ENCODE measurements around the gene KCNK2. TPM values are rescaled to one million over a fixed set of nuclear protein-coding genes. Genes with fewer than 3 reads are reported as not detected.

The KCNK2 gene
- polyA plus RNA-seq, 1 donor (not counting 4 experiments of a cell fraction or from before 2014, with no cell fraction given) = 0.10 TPM

- Histone ChIP-seq H3K79me2 (ENCODE audit: control insufficient read depth, insufficient read depth, low read length) (no peaks in the 10 kb centered on the region), H3K9me1 (ENCODE audit: control insufficient read depth, extremely low read depth, insufficient read depth, low read length) (no peaks in the 10 kb centered on the region), H3K4me3 (ENCODE audit: control insufficient read depth in 2 of 3, extremely low read depth in 1 of 3, insufficient read depth in 2 of 3, low read depth in 1 of 3, low read length in 3 of 3) (no peak overlapping the region), H2AFZ (ENCODE audit: control insufficient read depth, low read length) (no peak overlapping the region), H3K4me2 (ENCODE audit: control insufficient read depth, extremely low read depth, insufficient read depth, low read depth, low read length) (no peak overlapping the region), H3K4me1 (ENCODE audit: control insufficient read depth, extremely low read depth, insufficient read depth, low read length) (no peaks in the 10 kb centered on the region), H3K9ac (ENCODE audit: control insufficient read depth, extremely low read depth, insufficient read depth, low read length) (no peak overlapping the region), H3K9me3 (ENCODE audit: control insufficient read depth, low read depth, low read length) (no peaks in the 10 kb centered on the region), H3K36me3 (ENCODE audit: control insufficient read depth in 2 of 2, extremely low read depth in 1 of 2, insufficient read depth in 2 of 2, low read length in 2 of 2) (no peaks in the 10 kb centered on the region), H4K20me1 (ENCODE audit: control insufficient read depth, extremely low read depth, insufficient read depth, low read length) (no peaks in the 10 kb centered on the region), H3K27me3 (ENCODE audit: control insufficient read depth, extremely low read depth, insufficient read depth, low read length) (no peaks in the 10 kb centered on the region), H3K27ac (ENCODE audit: control insufficient read depth, insufficient read depth, low read length) (no peak overlapping the region)
- FAIRE-seq (no peak), DNase-seq (ENCODE audit: low read depth, low spot score) (no peak)
- TF ChIP-seq CTCF (optimal IDR thresholded peaks at IDR 0.05 in 1 of 3, IDR thresholded peaks at IDR 0.05 in 1 of 3, conservative IDR thresholded peaks at IDR 0.05 in 1 of 3; ENCODE audit: extremely low read depth in 1 of 3, insufficient read depth in 2 of 3, low read length in 3 of 3) = no peak
- dilution Hi-C loops (cut with MboI; ENCODE audit: extremely low pct_ligation_motif_present, low sequenced_read_pairs) = no loop called here
Observed at GRCh38 chr1:215263636-215264035, 181.1 kb downstream of the KCNK2 start.

DNA sequence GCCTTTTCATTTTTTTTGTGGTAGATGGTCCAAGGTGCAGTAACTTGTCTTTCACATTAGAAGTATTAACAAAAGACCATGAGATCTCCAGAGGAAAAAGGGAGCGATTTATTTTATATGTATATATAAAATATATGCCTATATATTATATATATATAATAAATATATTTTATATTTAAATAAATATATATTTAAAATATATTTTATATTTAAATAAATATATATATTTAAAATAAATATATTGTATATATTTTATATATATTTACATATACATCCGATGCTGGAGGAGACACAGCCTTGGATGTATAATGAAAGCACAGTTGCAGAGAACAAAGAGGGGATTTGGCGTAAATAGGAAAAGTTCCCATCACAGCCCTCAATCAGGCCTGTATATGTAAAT, 182.1 kb downstream of the KCNK2 start:
- Histone ChIP-seq H3K4me3 (ENCODE audit: control insufficient read depth in 2 of 3, extremely low read depth in 1 of 3, insufficient read depth in 2 of 3, low read depth in 1 of 3, low read length in 3 of 3) (no peak overlapping the region), H3K27me3 (ENCODE audit: control insufficient read depth, extremely low read depth, insufficient read depth, low read length) (no peaks in the 10 kb centered on the region), H3K4me2 (ENCODE audit: control insufficient read depth, extremely low read depth, insufficient read depth, low read depth, low read length) (no peak overlapping the region), H3K4me1 (ENCODE audit: control insufficient read depth, extremely low read depth, insufficient read depth, low read length) (no peaks in the 10 kb centered on the region), H3K27ac (ENCODE audit: control insufficient read depth, insufficient read depth, low read length) (no peak overlapping the region), H3K9ac (ENCODE audit: control insufficient read depth, extremely low read depth, insufficient read depth, low read length) (no peak overlapping the region), H3K79me2 (ENCODE audit: control insufficient read depth, insufficient read depth, low read length) (no peaks in the 10 kb centered on the region), H2AFZ (ENCODE audit: control insufficient read depth, low read length) (no peak overlapping the region), H3K36me3 (ENCODE audit: control insufficient read depth in 2 of 2, extremely low read depth in 1 of 2, insufficient read depth in 2 of 2, low read length in 2 of 2) (no peaks in the 10 kb centered on the region), H3K9me3 (ENCODE audit: control insufficient read depth, low read depth, low read length) (no peaks in the 10 kb centered on the region), H4K20me1 (ENCODE audit: control insufficient read depth, extremely low read depth, insufficient read depth, low read length) (no peaks in the 10 kb centered on the region), H3K9me1 (ENCODE audit: control insufficient read depth, extremely low read depth, insufficient read depth, low read length) (no peaks in the 10 kb centered on the region)
- DNase-seq (ENCODE audit: low read depth, low spot score) (no peak), FAIRE-seq (no peak)
- TF ChIP-seq EZH2 (IDR thresholded peaks at IDR 0.05; ENCODE audit: low read length) (no peak), CTCF (optimal IDR thresholded peaks at IDR 0.05 in 1 of 3, IDR thresholded peaks at IDR 0.05 in 1 of 3, conservative IDR thresholded peaks at IDR 0.05 in 1 of 3; ENCODE audit: extremely low read depth in 1 of 3, insufficient read depth in 2 of 3, low read length in 3 of 3) (no peak)
- dilution Hi-C loops (cut with MboI; ENCODE audit: extremely low pct_ligation_motif_present, low sequenced_read_pairs) = no loop called here

Measured in keratinocyte (primary cell).